Stimulated activated naive CD8-positive, alpha-beta T cell treated with anti-CD3 and anti-CD28 coated beads, Interleukin-15, Interleukin-2, amounts not matched to agents 100 ng/mL and 50 ng/mL, for 24 hours (primary cell): ENCODE data around the gene COL10A1.

Source experiments
- H3K27ac Mint-ChIP-seq: one replicate; pipeline ENCODE4 v1.8.0; 2021; ENCODE audit warnings: mild to moderate bottlenecking, mixed read lengths
- H3K27me3 Mint-ChIP-seq: one replicate; pipeline ENCODE4 v1.8.0; 2021; ENCODE audit warnings: mixed read lengths
- H3K36me3 Mint-ChIP-seq: one replicate; pipeline ENCODE4 v1.8.0; 2021; ENCODE audit warnings: low read depth, mixed read lengths
- H3K4me1 Mint-ChIP-seq: one replicate; pipeline ENCODE4 v1.8.0; 2021; ENCODE audit warnings: low read depth, mixed read lengths
- H3K4me3 Mint-ChIP-seq: one replicate; pipeline ENCODE4 v1.8.0; 2021; ENCODE audit warnings: mild to moderate bottlenecking, mixed read lengths
- H3K9me3 Mint-ChIP-seq: one replicate; pipeline ENCODE4 v1.8.0; 2021; ENCODE audit warnings: mixed read lengths

The COL10A1 gene

DNA sequence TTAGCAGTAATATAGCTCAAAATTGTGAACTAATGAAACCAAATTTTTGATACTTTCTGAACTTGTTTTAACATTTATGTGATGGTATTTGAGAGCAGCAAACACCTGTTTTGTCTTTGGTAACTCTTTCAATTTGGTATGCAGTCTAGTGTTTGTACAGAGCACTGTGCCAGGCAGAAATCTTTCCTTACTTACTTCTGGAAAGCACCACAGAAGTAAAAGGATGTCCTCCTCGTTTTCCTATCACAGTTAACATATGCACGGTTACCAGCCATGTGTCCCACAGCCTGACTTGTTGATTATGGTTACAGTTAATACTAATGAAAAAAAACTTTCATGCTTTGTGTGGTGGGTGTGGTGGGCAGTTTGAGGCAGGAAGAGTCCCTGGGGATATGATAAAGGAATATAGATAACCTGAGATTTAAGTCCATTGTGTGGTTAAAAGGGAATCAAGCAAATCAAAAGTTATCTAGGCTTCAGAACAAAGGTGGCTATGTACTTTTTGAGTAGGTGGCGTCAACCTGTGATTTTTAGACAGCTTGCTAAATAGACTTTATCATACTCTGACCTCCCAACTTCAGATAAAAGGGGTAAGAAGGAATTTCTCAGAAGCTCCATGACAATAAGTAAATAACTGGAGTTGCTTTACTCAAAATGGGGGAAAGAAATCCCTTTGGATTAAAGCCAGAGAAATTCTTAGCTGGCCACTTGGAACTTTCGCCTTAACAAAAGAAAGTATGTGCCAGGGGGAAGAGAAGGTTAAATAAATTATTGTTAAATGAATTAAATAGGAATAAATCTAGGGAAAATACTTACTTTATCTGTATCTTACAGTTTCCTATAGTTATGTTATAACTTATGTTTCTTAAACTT lies 20.1 kb upstream of the COL10A1 start:
- H3K9me3 Mint-ChIP-seq: no peaks in the 10 kb centered on the region
- H3K36me3 Mint-ChIP-seq: peaks cover 11% of the 10 kb centered on the region
- H3K27ac Mint-ChIP-seq: no peak overlapping the region
- H3K4me3 Mint-ChIP-seq: no peak overlapping the region
- no peaks in the 10 kb centered on the region for H3K27me3 Mint-ChIP-seq
- no peaks in the 10 kb centered on the region for H3K4me1 Mint-ChIP-seq

DNA sequence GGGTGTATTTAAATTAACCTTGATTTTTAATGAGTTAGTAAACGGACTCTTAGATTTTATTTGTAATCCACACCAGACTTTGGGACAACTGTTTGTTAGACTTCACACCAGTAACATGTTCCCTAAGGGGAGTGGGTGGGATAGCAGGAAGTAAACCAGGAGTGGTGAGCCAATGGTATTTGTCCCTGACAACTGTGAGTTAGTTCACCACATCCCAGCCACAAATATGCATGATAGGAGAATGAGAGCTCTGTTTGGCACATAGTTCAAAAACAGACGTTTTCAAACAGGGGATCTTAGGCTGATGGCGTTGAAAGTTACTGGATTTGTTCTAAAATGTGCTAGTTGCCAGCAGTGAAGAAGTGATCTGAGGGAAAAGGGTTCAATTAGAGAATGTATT lies 18.7 kb upstream of the COL10A1 start:
- H3K27ac Mint-ChIP-seq: no peak overlapping the region
- H3K27me3 Mint-ChIP-seq: no peaks in the 10 kb centered on the region
- H3K4me1 Mint-ChIP-seq: no peaks in the 10 kb centered on the region
- H3K9me3 Mint-ChIP-seq: no peaks in the 10 kb centered on the region
- no peak overlapping the region for H3K4me3 Mint-ChIP-seq
- peaks cover 11% of the 10 kb centered on the region for H3K36me3 Mint-ChIP-seq

DNA sequence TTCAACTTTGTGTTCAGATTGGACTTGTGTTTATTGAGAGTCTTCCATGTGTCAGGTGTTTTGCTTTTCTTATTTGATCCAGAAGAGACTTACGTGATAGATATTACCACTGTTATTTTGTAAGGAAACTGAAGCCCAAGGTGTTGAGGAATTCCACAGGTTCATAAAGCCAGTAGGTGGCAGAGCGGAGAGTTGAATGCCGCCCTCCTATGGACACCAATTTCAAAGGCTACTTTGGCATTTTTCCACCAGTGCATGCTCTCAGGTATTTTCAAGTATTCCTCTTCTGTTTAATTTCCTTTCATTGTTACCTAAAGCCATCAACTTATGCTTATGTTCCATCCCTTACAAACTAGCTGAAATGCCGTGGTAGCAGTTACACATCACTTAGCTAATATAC lies 14.0 kb upstream of the COL10A1 start:
- Mint-ChIP-seq H3K4me3 (no peak overlapping the region), H3K27me3 (no peaks in the 10 kb centered on the region), H3K27ac (no peak overlapping the region), H3K4me1 (peaks cover 15% of the 10 kb centered on the region), H3K9me3 (no peaks in the 10 kb centered on the region), H3K36me3 (peaks cover 15% of the 10 kb centered on the region)

DNA sequence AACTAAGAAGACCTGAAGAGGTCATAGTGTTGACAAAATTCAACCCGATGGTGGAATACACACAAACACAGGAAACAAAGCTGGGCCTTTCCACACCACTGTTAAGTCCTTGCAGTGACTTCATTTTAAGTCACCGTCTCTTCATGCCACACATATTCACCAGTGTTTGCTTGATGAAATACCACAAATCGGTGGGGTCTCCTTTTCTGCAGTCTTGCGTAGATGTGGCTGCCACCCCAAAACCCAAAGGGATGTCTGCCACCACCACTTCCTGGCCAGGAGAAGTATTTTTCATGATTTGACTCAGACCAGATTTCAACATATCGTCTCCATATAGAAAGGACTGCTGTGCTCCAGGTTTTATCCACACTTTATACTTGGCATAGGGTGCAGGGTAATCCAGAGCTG lies 11.0 kb upstream of the COL10A1 start:
- peaks cover 15% of the 10 kb centered on the region for H3K4me1 Mint-ChIP-seq
- peak overlapping the region; percentile 56 for H3K27ac Mint-ChIP-seq
- no peaks in the 10 kb centered on the region for H3K9me3 Mint-ChIP-seq
- no peak overlapping the region for H3K4me3 Mint-ChIP-seq
- no peaks in the 10 kb centered on the region for H3K27me3 Mint-ChIP-seq
- peaks cover 24% of the 10 kb centered on the region for H3K36me3 Mint-ChIP-seq

DNA sequence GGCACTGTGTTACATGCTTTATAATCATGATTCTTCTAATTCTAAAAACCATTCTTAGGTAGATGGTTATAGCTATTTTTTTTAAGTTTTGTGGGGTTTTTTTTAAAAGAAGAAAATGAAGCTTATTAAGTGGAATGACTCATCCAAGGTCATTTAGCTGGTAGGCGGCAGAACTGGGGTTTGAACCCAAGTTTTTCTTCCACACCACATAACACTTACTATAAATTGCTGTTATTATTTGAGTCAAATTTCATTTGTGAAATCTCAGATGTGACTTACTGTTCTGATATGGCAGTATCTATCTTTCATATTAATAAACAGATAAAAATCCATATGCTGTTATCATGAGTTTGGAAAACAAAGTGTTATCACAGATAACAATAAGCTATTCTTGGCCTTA lies 10.4 kb upstream of the COL10A1 start:
- peaks cover 15% of the 10 kb centered on the region for H3K4me1 Mint-ChIP-seq
- H3K27ac Mint-ChIP-seq: no peak overlapping the region
- H3K36me3 Mint-ChIP-seq: peaks cover 27% of the 10 kb centered on the region
- H3K27me3 Mint-ChIP-seq: no peaks in the 10 kb centered on the region
- no peak overlapping the region for H3K4me3 Mint-ChIP-seq
- no peaks in the 10 kb centered on the region for H3K9me3 Mint-ChIP-seq

DNA sequence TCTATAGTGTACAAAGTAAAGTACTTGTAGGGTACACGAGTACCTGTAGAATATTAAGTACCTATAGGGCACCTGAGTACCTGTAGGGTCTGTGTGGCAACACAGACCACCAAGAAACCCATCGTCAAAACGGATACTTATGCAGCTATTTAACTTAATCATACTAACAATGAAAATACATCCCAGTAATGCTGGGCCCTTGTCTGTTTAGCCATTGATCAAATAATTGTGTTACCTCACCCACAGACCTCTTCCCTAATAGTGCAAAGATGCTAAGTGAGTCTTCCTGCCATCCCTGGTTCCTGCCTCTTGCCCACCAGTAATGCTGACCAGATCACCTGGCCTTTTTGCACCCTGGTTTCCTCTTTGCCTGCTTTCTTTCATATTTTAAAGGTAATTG lies 7.5 kb upstream of the COL10A1 start:
- Mint-ChIP-seq H3K4me1 (peaks cover 15% of the 10 kb centered on the region), H3K9me3 (no peaks in the 10 kb centered on the region), H3K4me3 (no peak overlapping the region), H3K27ac (no peak overlapping the region), H3K27me3 (no peaks in the 10 kb centered on the region), H3K36me3 (peaks cover 26% of the 10 kb centered on the region)

DNA sequence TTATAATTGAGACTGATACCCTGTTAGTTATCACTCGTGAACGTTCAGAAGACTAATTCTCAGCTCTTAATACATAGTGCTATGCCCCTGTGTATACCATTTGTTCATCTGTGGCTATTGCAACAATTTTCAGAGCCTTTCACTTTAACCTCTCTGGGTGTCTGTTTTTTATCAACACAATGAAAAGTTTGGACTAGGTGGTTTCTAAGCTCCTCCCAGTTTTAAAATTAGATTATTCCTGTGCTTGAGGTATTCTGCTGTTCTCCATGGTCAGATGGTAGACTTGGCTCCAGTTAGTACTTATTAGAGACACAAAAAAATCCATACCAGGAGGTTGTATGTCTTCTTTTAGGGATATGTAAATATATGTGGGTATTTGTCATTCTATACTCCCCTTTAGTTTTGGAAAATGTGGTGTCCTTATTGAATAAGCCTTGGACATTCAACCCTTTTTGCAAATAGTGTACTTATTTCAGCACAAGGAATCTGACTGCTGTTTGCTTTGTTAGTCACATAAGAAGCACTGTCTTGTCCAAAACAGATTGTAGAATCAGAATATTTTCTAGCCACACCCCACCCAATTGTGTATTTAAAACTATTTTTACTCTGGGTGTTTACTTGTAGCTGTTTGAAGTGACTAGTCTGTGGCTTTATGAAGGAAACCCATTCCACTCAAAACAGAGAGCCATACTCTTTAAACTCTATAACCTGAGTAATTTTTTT lies 2.0 kb upstream of the COL10A1 start:
- Mint-ChIP-seq H3K9me3 (no peaks in the 10 kb centered on the region), H3K27ac (no peak overlapping the region), H3K4me1 (no peaks in the 10 kb centered on the region), H3K4me3 (no peak overlapping the region), H3K36me3 (peaks cover 22% of the 10 kb centered on the region), H3K27me3 (no peaks in the 10 kb centered on the region)

DNA sequence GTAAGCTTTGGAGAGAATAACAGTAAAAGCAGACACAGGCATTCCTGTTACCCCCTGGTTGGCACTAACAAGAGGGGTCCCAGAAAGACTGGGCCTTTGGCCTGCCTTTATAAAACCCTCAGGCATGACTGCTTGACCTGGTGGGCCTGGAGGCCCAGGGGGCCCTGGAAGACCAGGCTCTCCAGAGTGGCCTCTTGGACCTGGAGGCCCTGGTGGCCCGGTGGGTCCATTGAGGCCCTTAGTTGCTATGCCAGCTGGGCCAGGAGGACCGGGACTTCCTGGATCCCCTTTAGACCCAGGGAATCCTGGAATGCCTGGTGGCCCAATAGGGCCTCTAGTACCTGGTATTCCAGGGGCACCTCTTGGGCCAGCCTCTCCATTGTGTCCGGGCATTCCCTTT lies 5.5 kb downstream of the COL10A1 start:
- no peaks in the 10 kb centered on the region for H3K27me3 Mint-ChIP-seq
- no peak overlapping the region for H3K4me3 Mint-ChIP-seq
- H3K4me1 Mint-ChIP-seq: no peaks in the 10 kb centered on the region
- peaks cover 38% of the 10 kb centered on the region for H3K36me3 Mint-ChIP-seq
- H3K27ac Mint-ChIP-seq: no peak overlapping the region
- no peaks in the 10 kb centered on the region for H3K9me3 Mint-ChIP-seq

DNA sequence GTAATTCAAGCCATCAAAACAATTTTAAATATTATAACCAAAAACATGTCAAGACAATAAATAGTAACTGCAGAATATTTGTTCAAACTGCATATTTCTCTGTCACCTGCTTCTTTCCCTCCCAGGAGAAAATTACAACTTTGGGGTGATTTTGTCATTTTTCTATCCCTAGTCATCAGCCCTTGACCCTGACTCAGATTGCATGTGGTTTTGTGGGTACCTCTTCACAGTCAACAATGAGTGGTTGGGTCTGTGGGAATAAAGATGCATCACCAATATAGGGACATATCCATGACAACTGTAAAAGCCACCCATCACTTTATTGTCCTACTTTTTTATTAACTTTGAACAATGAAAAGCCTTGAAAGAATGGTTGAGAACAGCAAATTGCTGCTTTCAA lies 7.3 kb downstream of the COL10A1 start:
- H3K27me3 Mint-ChIP-seq: no peaks in the 10 kb centered on the region
- no peaks in the 10 kb centered on the region for H3K4me1 Mint-ChIP-seq
- no peaks in the 10 kb centered on the region for H3K9me3 Mint-ChIP-seq
- H3K27ac Mint-ChIP-seq: no peak overlapping the region
- H3K36me3 Mint-ChIP-seq: peaks cover 55% of the 10 kb centered on the region
- H3K4me3 Mint-ChIP-seq: no peak overlapping the region

DNA sequence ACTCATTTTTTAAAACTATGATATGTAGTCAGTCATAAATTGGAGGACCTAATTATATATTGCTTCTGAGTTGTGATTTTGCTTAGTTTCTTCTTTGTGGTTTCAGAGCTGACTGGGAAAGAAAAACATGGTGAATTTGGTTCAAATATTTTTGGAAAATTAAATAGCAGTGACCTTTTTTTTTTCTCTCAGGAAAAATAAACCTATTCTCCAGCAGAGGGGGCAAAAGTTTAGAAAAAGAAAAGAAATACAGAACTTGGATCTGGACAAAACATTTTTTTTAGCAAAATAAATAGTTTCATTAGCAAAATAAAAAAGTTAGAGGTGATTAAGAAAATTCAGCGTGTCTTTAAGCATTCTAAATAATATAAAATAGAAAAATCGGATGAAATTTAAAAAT lies 10.2 kb downstream of the COL10A1 start:
- H3K27ac Mint-ChIP-seq: no peak overlapping the region
- H3K36me3 Mint-ChIP-seq: peaks cover 69% of the 10 kb centered on the region
- no peaks in the 10 kb centered on the region for H3K4me1 Mint-ChIP-seq
- no peaks in the 10 kb centered on the region for H3K9me3 Mint-ChIP-seq
- no peaks in the 10 kb centered on the region for H3K27me3 Mint-ChIP-seq
- no peak overlapping the region for H3K4me3 Mint-ChIP-seq

DNA sequence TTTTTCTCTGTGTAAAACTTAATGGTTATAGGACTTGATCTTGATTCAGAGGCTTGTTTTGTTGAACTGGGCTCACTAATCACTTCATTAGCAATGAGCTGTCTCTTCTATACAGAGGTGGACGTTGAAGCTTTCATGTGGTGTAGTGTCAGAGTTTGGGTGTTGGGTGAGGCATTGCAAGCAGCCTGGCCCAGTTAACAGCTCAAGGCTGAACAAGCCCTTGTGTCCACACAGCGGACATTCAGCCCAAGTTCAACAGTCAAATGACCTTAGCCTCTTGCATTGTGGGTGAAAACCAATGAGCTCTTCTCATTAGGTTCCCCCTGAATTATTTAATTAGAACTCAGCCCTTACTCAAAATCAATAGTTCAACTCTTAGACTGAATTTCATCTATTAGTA lies 12.5 kb downstream of the COL10A1 start:
- Mint-ChIP-seq H3K27me3 (no peaks in the 10 kb centered on the region), H3K4me3 (no peak overlapping the region), H3K36me3 (peaks cover 77% of the 10 kb centered on the region), H3K9me3 (no peaks in the 10 kb centered on the region), H3K4me1 (no peaks in the 10 kb centered on the region), H3K27ac (no peak overlapping the region)

DNA sequence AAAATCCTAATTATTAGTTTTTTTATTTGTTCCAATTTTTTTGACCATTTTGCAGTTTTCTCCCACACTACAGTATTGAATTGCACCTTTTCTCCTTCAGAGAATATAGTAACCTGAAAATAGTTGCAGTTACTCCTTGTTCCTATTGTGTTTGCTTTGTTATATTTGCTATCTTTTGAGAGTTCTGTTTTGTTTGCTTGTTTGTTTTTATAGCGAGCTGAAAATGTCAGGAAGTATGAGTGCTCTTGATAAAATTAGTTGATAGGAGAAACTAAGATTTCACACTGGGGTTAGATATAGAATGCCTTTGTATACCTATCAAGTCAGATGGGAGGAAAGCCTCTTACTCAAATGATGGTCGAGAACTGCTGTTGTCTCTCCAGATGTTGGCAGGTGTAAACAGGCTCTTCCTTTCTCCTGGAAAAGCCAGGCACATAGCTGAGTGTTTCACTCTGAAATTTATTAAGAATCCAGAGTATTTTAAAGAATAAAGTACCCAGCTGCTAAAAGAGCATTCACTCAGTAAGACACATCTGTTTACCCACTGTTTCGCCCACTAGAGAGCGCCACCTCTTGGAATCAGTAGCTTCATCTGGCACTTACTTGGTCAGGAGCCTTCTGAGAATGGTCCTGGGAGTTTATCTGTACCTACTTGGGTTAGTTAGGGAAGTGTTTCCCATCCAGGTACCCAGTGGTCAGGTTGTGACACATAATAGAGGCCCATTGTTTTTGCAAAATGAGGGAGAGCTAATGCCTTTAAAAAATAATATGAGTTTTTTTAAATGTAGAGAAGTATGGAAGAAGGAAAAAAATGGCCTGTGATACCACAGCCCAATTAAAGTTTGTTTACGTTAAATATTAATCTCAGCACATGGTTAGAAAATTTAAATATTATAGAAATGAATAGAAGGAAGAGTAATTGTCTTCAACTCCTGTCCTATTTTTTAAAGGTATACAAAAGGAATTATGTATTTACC lies 14.1 kb downstream of the COL10A1 start:
- peaks cover 73% of the 10 kb centered on the region for H3K36me3 Mint-ChIP-seq

DNA sequence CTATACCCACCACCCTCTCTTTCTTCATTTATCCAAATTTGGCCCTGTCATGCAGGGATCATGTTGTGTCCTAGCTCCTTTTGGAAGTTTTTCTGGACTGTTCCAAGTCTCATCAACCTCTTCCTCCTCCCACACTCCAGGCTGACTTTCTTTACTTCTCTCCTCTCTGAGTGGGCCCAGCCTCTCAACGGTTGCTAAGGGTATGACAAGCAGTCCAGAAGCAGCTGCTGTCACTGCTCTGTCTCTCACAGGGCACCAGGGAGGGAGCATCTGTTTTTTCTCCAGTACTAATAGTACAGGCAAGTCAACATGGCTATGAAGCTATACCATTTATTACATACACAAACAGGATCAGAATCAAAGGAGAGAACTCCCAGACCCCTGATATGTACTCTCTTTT lies 17.1 kb downstream of the COL10A1 start:
- no peaks in the 10 kb centered on the region for H3K27me3 Mint-ChIP-seq
- H3K27ac Mint-ChIP-seq: no peak overlapping the region
- no peak overlapping the region for H3K4me3 Mint-ChIP-seq
- peaks cover 45% of the 10 kb centered on the region for H3K36me3 Mint-ChIP-seq
- no peaks in the 10 kb centered on the region for H3K9me3 Mint-ChIP-seq
- H3K4me1 Mint-ChIP-seq: peaks cover 25% of the 10 kb centered on the region

More for the DNA sequence above, 14.1 kb downstream of the COL10A1 start:
- Mint-ChIP-seq H3K4me3 (no peak overlapping the region), H3K27me3 (no peaks in the 10 kb centered on the region), H3K4me1 (no peaks in the 10 kb centered on the region), H3K9me3 (no peaks in the 10 kb centered on the region), H3K27ac (no peak overlapping the region)

DNA sequence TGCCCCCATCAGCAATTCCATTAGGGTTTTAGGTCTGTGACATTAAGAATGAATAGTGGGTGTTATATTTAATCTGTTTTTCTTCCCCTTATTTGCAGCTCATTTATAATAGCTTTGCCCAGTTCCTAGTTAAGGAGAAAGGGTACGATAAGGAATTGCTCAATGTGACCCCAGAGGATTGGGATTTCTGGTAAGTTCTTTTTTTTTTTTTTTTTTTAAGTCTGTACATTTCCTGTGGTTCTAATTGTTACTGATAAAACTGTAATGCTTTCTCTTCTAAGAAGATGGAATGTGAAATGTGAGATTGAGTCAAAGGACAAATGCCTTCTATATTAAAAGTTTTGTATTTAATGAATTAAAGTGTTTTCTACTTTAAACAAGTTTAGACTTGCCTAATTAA lies 19.8 kb downstream of the COL10A1 start:
- Mint-ChIP-seq H3K27ac (no peak overlapping the region), H3K36me3 (peaks cover 40% of the 10 kb centered on the region), H3K4me1 (peaks cover 50% of the 10 kb centered on the region), H3K9me3 (no peaks in the 10 kb centered on the region), H3K4me3 (no peak overlapping the region), H3K27me3 (no peaks in the 10 kb centered on the region)

DNA sequence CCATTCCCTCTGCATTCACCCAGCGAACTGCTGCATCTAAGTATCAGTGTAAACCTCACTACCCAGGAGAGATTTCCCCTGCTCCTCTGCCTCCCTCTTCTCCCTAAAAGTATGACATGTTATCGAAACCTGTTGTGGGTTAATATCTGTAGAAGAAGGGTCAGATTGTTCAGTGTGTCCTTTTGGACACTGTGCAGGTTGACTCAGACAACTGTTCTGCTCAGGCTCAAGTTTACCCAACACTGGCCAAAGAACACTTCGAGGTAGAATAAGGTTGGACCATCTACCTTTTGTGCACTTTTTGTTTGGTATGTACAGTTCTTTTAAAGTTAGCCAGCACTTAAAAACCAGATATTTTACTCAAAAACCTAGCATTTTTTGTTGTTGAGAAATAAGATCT lies 20.7 kb downstream of the COL10A1 start:
- no peak overlapping the region for H3K4me3 Mint-ChIP-seq
- H3K27ac Mint-ChIP-seq: no peak overlapping the region
- H3K36me3 Mint-ChIP-seq: peaks cover 34% of the 10 kb centered on the region
- H3K4me1 Mint-ChIP-seq: peaks cover 54% of the 10 kb centered on the region
- H3K9me3 Mint-ChIP-seq: no peaks in the 10 kb centered on the region
- H3K27me3 Mint-ChIP-seq: no peaks in the 10 kb centered on the region
